ENCODE measurements around the gene PARD3.

The PARD3 gene

DNA sequence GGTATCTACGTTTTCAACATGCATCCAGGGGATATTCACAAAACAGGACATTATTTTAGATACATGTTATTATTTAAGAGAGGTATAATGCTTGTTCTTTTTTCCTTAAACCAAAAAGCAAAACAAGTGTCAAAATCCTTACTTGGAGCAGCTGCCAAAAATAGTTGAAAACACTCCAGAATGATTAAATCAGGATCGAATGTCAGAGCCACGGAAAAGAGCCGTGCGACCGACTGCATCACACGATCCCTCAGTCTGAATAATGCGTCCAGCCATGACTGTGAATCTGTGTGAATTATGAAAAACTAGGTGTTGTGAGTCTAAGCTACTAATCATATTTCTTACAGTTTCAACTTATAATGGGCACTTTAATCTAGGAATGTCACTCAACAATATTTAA lies 126.0 kb downstream of the PARD3 start:
- no peak for DNase-seq (ENCODE audit: low read depth)

DNA sequence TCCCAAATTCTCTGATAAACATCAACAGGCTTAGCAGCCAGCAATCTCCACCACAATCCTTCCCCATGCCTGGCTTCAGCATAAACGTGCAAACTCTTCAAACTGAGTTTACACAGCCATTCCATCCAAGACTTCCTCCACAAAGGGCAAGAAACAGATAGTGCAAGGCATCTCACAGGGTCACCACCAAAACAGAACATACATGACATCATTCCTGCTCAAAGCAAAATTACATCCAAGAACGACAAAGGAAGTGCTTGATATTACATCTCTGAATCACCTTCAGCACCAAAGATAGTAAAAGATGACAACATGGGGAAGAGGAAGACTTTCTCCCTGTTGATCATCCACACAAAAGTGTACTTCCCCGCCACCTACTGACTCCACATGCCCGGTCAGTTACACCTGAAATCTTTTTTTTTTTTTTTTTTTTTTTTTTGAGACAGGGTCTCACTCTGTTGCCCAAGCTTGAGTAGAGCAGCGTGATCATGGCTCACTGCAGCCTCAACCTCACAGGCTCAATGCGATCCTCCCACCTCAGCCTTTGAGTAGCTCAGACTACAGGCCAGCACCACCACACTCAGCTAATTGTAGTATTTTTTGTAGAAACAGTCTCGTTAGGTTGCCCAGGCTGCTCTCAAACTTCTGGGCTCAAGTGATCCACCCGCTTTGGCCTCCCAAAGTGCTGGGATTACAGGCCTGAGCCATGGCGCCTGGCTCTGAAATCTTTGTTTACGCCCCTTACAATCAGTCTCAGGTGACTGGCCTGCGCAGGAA lies 127.5 kb downstream of the PARD3 start:
- DNase-seq (ENCODE audit: low read depth), result no peak

DNA sequence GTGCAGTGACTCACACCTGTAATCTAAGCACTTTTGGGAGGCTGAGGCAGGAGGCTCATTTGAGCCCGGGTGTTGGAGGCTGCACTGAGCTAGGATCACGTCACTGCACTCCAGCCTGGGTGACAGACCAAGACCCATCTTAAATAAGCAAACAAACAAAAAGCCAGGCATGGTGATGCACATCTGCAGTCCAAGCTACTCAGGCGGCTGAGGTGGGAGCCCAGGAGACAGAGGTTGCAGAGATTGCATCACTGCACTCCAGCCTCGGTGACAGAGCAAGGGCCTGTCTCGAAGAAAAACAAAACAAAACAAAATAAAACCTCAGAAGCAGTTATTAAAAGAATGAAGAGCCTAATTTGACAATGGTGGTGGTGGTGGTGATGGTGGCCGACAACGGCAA lies 132.5 kb downstream of the PARD3 start:
- no peak for DNase-seq (ENCODE audit: low read depth)

DNA sequence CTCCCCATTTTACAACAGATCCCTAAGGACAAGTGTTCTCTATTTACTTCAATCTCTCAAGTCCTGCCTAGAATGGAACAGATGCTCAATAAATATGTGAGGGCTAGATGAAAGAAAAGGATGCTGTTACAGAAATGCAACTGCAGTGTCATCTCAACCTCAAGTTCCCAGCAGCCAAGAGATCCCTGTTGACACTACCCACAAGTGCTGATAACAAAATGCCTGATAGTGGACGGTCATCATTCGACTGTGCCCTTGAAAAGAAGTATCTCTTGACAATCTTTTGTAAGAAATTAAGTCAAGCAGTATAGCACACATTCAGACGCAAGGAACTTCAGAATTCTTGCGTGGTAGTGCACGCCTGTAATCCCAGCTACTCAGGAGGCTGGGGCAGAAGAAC lies 133.2 kb downstream of the PARD3 start:
- DNase-seq (ENCODE audit: low read depth), result no peak

DNA sequence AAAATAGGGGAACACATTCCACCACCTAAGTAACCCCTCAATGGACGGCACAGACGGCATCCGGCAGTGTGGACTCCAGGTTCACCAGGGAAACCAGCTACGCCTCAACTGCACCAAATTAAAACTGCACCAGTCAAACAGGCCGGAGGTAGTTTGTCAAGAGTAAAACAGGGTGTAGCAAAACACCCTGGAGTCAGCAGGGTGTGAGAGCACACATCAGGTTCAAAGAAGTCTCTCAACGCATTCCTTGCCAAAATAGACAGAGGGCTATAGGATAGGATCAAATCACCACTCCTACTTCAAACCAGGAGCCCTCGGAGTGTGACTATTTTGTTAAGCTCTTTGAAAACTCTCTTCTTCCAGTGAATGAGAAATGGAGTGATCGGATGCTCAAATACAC lies 135.9 kb downstream of the PARD3 start:
- DNase-seq (ENCODE audit: low read depth), result no peak

DNA sequence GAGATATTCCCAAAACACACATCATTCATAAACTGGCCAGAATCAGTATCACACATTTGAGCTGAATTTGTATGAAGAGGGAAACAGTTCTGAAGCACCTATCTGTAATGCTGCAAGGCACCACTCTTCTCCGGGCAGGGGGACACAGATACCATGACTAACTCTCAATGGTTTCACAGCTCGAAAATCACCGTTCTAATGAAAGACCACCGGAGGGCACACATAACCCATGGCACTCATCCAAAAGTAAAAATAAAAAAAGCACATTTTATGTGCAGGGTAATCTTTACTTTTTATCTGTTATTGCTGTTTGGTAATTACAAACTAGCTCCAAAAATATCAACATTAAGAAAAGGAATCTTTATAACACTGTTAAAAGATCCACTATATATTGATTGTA lies 137.5 kb downstream of the PARD3 start:
- DNase-seq (ENCODE audit: low read depth), result no peak

DNA sequence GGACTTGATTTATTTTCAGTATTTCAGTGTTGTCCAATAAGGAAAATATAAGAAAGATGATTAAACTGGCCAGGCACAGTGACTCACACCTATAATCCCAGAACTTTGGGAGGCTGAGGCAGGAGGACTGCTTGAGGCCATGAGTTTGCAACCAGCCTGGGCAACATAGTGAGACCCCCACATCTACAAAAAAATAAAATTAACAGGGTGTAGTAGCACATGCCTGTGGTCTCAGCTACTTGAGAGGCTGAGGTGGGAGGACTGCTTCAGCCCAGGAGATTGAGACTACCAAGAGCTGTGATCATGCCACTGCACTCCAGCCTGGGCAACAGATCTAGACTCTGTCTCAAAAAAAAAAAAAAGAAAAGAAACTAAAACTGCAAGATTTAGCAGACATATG lies 138.0 kb downstream of the PARD3 start:
- DNase-seq (ENCODE audit: low read depth), result no peak

DNA sequence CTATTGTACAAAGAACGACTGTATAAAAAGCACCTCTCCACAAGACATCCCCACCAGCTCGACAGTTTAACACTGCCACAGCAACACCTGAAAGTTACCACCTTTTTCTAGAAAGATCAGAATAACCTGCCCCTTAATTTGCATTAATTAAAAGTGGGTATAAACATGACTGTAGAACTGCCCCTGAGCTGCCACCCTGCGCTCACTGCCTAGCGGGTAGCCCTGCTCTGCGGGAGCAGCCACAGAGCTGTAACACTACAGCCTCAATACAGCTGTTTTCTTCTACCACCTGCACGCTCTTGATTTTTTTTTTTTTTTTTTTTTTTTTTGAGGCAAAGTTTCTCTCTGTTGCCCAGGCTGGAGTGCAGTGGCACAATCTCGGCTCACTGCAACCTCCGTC lies 140.9 kb downstream of the PARD3 start:
- no peak for DNase-seq (ENCODE audit: low read depth)

DNA sequence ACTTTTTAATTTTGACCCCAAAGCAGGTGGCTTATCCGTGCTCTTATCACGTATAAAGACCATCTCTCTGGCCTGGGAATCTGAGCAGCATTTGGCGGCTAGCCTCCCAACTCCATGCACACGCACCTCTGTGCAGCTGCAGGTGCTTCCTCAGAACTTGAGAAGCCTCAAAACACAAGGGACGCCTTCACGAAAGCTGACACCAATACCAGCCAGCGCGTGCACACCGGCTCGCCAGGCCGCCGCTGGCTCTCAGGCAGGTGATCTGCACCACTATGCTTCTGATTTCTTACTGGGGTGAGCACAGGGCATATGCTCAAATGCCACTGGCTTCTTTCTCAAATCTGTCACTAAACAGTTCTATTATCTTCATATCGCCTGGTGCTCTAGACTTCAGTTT lies 145.0 kb downstream of the PARD3 start:
- no peak for DNase-seq (ENCODE audit: low read depth)

DNA sequence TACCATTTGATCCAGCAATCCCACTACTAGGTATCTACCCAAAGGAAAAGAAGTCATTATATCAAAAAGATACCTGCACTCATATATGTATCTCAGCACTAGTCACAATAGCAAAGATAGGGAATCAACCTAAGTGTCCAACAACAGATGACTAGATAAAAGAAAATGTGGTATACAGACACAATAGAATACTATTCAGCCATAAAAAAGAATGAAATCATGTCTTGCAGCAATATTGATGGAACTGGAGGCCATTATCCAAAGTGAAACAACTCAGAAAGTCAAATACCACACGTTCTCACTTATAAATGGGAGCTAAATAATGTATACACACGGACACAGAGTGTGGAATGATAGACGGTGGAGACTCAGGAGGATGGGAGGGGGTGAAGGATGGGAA lies 146.0 kb downstream of the PARD3 start:
- no peak for DNase-seq (ENCODE audit: low read depth)

DNA sequence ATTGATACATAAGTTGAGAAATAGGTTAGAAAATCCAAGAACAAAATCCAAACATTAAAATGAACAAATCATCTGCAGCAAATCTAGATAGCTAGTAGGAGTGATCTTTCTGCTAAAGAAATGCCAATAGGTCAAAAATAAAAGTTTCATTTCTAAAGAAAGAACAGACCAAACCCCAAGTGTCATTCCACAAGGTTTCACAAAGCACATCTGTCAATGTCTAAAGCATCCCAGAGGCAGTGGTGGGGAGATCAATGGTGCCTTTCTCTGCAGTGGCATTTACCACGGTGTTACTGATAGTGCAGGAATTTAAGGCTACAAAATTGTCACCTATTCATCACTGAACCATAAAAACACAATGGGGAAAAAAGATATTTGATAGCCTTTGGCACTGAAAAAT lies 147.9 kb downstream of the PARD3 start:
- no peak for DNase-seq (ENCODE audit: low read depth)

DNA sequence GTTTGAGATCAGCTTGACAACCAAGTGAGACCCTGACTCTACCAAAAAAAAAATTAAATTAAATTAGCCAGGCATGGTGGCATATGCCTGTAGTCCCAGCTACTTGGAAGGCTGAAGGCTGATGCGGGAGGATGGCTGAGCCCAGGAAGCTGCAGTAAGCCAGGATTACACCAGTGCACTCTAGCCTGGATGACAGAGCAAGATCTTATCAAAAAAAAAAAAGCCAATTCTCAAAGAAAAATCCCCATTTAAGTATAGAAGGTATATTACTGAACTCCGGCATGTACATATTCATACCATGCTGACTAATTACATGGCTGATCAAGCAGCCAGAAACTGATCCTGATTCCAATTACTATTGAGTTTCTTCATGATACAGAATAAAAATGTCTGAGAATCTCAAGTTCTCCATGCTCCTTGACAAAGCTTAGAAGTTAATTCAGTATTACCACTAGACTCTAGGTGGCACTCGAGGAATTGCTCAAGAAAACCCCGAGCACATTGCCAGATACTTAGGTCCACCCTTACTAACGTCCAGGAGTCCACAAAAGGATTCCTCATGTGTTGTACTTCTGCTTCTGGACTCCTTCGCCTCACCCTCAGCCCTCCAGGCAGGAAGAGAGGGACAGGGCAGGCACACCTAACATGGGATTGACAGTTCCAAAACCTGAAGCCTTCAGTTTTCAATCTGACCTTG lies 148.9 kb downstream of the PARD3 start:
- no peak for DNase-seq (ENCODE audit: low read depth)

DNA sequence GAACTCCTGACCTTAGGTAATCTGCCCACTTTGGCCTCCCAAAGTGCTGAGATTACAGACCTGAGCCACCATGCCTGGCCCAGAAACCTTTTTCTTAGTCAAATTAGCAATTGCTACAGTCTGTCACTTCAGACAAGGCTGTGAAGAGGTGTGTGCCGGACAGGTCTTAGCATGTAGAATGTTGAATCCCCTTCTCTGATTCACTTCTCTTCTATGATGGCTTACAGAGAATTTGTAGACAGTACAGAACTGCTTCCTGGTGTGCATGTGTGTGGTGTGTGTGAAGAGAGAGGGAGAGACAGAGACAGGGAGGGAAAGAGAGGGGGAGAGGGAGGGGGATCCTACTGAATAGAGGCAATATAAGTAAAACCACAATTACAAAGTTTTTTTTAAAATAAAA lies 150.4 kb downstream of the PARD3 start:
- DNase-seq (ENCODE audit: low read depth), result no peak

DNA sequence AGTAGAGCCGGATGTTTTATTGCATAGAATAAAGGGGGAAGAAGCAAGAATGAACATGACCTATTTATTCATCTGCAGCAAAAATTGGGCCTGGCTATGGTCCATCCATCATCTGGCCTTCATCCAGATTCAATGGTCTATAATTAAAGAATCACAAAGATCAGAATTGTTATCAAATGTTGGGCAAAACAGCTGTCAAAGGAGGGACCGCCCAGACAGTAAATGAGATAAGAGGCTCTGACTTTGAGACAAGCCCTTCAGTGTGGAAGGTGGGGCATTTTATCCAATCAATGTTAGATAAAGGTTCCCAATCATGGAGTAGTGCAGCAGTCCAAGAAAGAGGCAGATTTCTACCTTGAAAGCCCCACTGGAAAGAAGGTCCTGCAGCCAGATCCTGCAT lies 153.5 kb downstream of the PARD3 start:
- DNase-seq (ENCODE audit: low read depth), result no peak

DNA sequence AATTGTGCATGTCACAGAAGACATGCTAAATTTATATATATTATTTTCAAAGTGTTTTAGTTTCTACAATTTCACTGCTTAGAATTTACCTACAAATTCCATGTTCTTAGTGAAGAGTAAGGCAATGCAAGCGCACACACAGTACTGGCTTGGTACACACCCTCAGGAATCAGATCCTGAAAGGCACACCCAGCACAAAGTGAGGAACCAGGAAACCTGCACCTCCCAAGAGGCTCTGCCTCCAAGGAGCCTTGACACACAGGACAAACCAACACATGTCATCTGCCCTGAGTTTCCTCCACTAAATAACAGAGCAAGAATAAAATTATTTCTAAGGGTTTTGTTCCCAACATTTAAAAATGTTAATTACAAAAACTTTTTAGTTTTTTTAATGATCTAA lies 156.2 kb downstream of the PARD3 start:
- DNase-seq (ENCODE audit: low read depth), result no peak

DNA sequence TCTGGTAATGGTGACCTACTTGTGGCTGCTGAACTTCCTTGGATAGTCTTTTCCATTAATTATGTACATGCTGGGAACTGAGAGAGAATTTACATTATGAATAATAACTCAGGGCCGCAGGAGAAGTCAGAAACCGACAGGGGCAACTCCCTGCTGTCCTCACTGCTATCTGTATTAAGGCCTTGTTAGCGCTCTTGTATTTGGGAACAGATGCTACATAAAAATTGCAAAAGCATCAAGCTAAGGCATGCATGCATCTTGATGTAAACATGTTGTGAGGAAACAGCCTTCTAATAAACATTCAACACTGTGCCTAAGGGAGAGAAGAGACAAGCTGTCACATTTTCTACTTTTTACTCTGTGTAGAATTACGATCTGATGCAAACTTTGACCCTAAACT lies 158.4 kb downstream of the PARD3 start:
- DNase-seq (ENCODE audit: low read depth), result no peak

DNA sequence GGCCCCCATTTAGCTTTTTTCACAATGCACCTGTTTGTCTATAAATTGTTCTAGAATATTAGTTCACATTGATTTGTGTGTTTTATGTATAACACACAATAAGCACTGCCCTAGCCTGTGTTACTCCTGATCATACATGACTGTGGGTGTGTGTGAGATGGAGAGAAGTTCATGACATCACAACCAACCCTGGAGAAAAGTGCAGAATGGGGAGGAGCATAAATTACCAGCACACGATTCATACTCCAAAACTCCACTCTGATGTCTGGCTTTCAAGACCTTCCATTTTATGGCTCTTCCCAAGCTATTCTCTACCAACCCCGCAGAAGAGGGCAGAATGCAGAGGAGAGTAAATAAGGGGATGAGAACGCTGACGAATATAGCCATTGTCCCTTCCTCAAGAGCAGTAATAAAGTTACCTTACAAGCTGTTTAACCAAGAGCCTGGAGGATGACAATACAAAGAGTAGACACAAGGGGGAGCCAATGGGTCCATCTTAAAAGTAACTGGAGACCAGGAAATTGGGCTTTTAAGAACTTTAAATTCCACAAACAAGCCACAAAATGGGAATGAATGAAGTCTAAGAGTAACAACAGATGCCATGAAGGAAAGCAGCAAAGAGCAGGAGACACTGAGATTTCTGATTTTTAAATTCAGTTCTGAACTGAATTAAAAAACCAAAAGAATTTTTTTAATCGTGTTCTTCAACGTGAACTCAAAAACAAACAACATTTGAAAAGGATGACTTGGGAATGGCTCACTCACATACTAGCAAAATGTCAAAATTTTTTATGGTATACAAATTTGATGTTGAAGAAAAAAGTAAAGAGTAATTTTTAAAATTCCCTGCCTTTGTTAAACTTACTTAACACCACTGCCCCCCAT lies 159.6 kb downstream of the PARD3 start:
- DNase-seq (ENCODE audit: low read depth), result no peak

DNA sequence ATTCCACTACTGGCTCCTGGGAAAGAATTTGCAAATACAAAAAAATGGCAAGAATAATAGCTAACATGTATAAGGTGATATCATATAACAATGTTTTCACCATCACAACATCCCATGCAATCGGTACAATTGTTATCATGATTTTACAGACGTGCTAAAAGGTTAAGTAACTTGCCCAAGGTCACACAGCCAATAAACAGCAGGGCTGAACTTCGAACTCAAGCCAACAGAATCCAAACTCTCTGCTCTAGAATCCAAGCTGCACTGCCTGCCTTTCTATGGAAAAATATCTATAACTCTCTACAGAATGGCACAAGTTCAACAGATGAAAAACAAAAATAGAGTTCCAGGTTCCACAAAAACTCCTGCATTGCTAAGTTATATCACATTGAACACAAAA lies 160.9 kb downstream of the PARD3 start:
- DNase-seq (ENCODE audit: low read depth), result no peak

DNA sequence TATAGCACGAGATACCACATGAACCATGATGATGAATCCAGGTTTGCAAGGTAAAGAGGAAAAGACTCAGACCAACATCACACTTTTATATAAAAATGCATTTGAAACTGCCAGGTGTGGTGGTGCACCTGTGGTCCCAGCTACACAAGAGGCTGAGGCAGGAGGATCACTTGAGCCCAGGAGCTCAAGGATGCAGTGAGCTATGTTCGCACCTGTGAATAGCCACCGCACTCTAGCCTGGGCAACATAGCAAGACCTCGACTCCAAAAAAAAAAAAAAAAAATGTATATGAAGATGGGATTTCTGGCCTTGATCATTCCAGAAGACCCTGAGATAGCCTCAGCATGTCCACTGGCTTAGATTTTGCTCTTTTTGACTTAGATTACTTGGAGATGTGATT lies 161.6 kb downstream of the PARD3 start:
- DNase-seq (ENCODE audit: low read depth), result no peak

DNA sequence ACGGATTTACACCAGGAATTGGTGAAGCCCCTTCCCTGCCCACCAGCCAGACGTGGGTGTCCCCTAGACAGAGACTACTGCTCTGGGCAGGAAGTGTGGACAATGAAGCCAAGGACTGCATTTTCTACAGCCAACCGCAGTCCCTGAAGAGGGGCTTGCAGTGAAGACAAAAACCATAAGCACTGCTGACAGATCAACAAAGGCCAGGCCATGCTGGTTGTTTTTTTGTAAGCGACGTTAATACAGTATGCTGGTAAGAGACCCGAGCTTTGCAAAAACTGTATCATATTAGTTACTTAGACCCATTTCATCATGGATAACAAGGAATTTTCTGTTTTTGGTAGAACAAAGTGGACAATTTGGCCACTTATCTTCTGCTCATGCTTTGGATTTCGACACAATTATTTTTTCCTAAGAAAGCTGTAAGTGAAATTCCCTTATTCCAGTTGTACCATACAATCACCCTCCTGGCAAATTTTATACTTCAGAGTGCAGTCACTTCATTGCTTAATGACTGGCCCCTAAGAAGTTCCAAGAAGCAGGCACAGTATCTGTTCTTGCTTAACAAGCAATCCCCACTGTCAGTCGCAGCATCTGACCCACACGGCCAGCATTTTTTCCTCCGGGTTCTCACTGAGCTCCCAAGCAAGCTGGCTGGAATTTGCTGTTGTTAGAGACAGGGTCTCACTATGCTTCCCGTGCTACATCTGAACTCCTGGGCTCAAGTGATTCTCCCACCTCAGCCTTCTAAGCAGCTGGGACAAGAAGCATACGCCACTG lies 163.5 kb downstream of the PARD3 start:
- no peak for DNase-seq (ENCODE audit: low read depth)

DNA sequence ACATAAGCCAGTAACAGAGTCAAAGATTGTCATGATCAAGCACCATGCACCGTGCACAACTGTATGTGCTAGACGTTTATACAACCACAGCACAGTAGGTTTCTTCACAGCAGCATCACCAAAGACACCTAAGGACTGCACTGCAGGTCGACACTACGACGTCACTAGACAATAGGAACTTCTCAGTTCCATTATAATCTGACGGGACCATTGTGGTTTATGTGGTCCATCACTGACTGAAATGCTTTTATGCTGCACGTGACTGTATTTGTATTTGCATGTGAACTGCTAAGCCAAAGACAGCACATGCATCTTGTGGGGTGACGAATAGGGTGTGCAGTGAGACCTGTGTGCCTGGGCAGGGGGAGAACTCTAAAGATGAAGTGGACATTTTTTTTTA lies 164.9 kb downstream of the PARD3 start:
- no peak for DNase-seq (ENCODE audit: low read depth)

DNA sequence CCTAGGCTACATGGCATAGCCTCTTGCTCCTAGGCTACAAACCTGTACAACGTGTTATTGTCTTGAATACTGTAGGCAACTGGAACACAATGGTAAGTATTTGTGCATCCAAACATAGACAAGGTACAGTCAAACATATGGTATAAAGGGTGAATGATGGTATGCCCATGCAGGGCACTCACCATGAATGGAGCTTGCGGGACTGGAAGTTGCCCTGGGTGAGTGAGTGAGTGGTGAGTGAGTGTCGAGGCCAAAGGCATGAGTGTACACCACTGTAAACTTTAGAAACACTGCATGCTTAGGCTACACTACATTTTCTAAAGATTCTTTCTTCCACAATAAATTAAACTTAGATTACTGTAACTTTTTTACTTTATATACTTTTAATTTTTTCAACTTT lies 165.7 kb downstream of the PARD3 start:
- no peak for DNase-seq (ENCODE audit: low read depth)

All from stimulated activated CD8-positive, alpha-beta memory T cell treated with anti-CD3 and anti-CD28 coated beads, Interleukin-15, amount 100 ng/mL, for 24 hours (primary cell).